SIG-M5 treated with dmso at 0.1 percent for 504 hours (cell line): ENCODE results near the gene C3orf22.

ENCODE experiments used
- DNase-seq: peaks from one replicate; lab custom pipeline; 2025; ENCODE audit not compliant: unreplicated experiment; lab: John Stamatoyannopoulos, UW

C3orf22 gene

DNA sequence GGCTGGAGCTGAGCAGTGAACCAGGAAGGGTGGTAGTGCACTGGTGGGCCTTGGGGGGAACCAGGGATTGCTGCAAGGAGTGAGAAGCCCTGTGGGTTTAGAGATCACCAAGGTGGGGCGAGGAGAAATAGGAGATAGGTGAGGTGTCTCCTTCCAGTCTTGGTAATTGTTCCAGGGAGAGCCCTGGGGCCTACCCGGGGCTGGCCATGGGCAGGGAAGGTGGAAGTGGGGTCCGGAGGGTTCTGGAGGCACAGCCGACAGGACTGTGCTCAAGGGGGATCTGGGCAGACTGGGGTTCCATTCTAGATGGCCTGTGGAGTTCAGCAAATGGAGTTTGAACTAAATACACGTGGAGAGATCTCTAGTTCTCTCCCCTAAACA, 30.3 kb downstream of the C3orf22 start:
- no peak for DNase-seq

DNA sequence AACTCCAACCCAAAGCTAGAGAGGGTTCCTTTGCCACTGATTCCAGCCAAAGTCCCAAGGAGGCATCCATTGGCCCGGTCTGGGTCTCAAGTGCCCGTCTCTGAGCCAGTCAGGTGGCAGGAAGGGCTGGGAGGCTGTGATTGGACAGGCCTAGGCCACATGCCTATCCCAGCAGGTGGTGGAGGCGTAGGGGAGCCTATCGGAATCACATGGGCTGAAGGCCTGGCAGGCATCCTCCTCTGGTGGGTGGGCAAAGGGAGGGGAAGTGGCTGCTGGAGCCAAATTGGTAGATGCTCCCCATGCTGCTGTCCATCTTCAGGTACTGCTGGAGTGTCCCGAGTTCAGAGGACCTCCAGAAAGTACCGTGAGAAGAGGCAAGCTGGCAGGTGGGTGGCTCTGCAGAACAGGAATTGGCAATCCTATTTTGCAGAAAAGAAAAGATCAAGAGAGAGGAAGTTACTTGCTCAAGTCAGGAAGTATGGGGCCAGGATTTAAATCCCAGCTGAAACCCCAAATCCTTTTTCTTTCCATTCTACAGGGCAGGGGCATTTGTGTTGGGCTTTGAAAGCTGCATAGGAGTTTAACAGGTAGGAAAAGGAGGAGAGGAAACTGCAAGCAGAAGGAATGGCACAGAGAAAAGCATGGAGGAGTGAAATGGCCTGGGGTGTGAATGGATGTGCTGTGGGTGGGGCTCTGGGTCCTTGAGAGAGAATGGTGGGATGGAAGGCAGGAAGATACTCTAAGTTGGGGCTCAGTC, 31.1 kb downstream of the C3orf22 start:
- DNase-seq: peak; percentile 38

DNA sequence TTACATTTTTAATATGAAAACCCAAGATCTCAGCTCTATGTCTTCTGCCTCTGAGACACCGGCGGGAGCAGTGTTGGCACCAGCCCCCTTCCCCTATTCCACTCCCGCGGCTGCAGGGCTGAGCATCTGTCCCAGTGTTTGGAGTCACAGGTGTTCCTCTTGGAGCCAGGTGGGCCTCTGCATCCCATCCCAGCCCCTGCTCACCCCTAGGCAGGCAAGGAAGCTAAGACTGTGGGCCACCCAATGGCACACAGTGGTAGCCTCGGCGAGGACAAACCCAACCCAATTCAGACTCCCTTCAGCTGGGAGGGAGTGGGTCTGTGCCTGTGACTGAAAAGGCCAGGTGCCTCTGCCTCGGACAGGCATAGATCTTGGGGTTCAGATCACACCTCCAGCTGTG, 31.7 kb downstream of the C3orf22 start:
- DNase-seq: no peak

DNA sequence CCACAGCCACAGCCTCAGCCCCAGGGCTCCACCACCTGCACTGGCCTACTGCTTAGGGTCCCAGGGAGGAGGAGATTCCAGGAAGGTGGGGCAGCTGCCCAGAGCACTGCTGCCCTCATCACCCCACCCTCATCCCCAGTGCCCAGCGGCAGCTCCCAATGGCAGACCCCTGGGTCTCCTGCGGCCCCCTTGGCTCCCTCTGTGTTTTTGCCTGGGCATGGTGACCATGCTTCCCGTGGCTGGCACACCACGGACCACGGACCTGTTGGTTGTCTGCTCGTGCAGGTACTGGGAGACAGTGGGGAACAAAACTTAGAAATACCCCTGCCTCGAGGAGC, 32.1 kb downstream of the C3orf22 start:
- DNase-seq: no peak

DNA sequence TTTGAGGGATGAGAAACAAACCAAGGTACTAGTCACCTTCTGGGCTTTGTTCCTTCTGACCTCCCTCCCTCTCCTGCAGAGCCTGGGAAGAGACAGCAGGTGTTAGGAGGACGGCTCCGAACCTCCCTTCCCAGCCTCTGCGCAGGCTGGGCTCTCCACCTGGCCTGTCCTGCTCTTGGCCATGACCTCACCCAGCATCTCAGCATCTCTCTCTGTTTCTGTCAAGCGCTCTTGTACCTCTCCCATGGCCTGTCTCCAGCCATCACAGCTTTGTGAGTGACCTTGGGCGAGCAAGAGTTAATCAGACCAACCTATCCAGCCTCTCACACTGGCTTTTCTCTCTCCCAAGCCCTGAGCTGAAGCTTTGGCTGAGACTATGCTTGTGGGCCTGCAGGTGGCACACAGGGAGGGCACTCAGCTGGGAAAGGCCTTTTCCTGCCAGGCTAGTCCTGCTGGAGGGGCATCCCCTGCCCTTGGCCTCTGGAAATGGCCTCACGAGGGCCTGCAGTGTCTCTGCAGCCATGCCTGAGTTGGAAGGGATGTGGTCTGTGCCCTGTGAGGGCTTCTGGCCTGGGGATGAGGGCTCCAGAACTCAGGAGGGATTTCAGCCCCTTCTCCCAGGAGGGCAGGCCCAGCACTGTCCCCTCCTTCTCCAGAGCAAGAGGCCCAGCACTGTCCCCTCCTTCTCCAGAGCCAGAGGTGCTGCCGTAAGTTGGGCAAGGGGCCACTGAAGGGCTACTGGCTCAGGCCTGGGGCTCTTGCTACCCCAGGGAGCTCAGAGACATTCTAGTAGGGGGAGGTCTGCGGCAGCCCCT, 32.7 kb downstream of the C3orf22 start:
- DNase-seq: no peak

DNA sequence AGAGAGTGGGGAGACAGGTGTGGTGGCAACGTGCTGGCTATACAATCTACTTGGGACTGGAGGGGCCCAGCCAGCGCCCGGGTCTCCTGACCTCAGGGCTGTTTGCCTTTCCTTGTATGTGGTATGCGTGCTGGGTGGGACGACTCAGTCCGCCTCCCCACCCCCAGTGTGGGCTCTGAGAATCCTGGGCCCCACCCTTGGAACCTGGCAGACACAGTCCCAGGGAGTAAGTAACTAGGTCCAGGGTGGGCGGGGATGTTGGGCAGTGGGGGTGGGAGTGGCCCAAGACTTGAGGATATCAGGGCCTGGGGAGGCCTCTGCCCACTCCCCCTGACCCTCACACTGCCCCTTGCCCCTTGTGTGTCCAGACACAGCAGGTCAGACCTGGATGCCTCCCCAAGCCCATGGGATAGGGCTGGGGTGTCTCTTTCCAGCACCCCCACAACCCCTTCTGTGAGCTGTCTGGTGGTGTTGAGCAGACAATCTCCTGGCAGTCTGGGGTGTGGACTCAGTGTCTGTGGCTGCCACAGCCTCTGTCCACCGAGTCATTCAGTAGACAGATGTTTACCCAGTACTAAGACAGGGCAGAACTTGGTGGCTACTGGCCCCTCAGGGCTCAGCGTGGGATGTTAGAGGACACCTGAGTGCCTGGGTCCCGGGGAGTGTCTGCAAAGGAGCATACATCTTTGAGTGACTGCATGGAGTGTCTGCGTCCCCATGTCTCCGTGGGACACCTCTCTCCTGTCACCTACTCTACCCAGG, 33.5 kb downstream of the C3orf22 start:
- no peak for DNase-seq

DNA sequence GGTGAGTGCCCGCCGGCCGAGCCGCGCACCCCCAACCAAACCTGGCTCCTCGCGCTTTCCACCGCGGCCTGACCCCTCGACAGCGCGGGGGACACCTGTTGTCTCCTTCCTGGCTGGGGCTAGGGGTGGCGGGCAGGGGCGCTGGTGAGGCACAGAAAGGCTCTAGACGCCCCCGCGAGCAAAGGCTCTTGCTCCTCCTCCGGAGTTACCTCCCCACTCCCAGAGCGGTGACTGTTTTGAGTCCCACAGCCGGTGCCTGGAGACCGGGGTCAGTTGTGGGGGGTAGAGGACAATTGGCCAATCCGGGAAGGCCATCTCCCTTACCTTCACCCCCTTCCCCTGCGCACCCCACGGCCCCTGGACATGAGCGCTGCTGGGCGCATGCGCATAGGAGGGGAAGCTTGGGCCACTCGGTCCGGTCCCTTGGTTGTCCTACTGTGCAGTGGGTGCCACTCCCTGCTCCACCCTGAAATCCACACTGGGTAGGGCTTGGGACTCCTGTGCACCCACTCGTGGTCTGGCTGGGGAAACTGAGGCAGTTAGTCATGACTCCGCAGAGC, 34.2 kb downstream of the C3orf22 start:
- DNase-seq: no peak

DNA sequence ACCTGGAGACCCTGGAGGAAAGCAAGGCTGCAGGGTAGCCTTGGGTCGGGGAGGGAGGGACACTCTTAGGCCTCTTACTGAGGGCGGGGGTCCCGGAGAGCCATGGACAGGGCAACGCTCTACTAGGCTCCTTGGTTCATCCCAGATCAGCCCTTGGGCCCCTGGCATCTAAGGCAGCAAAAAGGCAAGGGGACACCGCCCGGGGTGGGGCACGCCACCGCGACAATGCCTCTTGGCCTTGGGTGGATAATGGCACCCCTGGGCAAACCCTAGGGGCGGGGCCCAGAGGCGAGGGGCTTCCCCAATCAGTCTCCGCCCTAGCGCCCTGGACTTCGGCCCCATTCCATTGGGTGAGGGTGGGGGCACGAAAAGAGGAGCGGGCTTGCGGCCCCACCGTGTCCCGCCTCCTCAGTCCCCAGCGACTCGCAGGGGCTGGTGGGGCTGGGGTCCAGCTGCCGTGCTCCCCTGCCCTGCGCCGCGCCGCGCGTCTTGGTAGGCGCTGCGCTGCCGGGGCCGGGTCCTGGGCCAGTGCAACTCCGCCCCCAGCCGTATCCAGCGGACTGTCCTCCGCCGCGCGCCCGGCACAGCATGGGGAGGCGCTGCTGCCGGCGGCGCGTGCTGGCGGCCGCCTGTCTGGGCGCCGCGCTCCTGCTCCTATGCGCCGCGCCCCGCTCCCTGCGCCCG, 34.8 kb downstream of the C3orf22 start, which contains the start of gene CHST13:
Gene CHST13 (plus strand): TSS at position 411 of the 684 bp plus-strand sequence. CDS start 178 bp downstream, at position 589.
- peak; percentile 32 for DNase-seq

DNA sequence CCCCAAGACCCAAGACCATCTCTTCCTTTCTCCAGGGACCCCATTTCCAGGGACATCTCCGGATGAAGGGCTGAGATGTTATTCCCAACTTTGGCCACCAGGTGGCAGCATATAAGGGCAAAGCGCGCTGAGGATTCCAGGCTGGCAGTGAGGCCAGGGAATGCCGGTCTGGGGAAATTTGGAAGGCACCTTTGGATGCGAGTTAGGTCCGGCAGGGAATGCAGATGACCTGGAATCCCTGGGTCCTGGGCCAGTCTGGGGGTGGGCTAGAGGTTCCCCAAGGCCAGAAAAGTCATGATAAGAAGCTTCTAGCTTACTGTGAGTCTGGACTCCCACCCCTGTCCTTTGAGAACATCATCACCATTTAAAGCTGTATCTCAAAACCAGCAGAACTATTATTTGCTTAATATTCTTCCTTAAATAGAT, 36.4 kb downstream of the C3orf22 start:
- DNase-seq: peak; percentile 48

DNA sequence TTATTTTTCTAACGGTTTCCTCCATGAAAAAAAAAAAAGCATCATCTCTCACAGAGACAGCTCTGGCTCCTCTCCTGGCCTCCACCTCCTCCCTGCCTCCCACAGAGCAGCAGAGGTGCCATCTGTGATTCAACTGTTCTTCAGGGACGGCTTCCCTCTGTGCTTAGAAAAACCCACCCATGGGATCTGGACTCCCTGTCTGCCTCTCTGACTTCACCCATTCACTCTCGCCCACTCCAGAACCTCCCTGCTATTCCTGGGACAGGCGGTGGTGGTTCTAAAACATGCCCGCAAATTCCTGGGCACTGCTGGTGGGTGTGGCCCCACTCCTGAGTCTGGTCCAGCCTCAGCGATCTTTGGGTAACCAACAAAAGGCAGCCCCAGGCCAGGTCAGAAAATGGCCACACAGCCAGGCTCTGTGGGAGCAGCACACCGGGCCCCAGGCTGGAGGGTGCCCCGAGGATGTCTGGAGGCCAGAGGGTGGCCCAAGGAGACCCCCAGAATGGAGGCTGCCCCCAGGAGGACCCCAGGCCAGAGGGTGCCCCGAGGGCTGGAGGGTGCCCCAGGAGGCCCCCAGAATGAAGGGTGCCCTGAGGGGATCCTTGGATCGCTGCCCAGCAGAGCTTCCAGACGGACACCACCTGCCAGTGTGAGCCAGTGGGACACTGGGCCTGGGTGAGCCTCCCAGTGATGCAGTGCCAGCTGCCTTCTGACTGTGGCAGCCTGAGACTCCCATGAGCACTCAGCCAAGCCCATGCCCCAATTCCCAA, 37.4 kb downstream of the C3orf22 start:
- no peak for DNase-seq

DNA sequence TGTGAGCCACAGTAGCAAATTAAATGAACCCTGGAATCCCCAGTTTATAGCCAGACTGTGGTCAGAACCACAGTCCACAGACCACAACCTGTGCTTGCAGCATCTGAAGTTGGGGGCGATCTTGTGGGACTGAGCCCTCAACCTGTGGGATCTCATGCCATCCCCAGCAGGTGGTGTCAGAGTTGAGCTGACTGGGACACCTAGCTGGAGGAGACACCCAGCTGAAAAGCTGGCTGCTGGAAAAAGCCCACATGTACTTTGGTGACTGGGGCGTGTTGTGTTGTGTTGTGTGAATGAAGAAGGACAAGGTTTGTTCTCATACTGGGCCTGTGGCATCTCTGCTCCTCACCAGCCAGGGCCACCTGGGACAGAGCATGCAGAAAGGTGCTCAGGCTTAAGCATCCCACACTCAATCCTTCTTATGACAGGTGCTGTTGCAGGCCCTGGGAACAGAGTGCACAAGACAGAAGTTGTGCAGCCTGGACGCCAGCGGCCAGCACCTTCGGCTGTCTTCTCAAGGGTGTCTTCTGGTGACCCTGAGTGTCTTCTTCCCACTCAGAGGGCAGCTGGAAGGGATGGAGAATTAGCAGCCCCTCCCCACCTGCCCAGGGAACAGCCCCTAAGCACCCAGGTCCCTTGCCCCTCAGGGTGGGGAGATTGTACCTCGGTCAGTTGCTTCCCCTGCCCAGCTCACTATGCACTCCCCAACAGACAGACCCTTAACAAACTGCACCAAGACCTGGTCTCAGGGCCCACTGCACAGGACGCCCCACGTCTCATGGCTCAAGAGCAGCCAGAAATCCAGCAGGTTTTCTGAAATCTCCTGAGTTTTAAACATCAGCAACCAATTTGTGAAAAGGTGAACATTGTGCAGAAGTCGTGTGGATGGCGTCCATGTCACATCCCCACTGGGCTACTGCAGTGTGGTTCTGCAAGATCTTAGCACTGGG, 39.0 kb downstream of the C3orf22 start:
- DNase-seq: no peak

DNA sequence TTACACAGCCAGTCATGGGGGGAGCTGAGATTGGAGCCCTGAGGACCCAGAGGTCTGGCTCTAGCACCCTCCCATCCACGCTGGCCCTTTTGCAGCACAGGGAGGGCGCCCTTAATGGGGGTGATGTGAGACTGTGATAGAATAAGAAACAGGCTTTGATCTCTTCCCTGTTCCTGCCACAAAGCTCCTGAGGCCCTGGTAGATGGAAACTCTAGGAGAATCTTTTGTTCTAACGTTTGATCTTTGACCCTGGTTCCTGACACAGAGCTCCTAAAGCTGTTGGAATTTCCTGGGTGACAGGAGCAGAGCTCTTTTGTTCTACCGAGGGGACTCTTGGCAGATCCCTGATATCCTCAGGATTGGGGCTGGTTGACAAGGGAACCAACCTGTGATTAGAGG, 40.0 kb downstream of the C3orf22 start:
- DNase-seq: no peak

DNA sequence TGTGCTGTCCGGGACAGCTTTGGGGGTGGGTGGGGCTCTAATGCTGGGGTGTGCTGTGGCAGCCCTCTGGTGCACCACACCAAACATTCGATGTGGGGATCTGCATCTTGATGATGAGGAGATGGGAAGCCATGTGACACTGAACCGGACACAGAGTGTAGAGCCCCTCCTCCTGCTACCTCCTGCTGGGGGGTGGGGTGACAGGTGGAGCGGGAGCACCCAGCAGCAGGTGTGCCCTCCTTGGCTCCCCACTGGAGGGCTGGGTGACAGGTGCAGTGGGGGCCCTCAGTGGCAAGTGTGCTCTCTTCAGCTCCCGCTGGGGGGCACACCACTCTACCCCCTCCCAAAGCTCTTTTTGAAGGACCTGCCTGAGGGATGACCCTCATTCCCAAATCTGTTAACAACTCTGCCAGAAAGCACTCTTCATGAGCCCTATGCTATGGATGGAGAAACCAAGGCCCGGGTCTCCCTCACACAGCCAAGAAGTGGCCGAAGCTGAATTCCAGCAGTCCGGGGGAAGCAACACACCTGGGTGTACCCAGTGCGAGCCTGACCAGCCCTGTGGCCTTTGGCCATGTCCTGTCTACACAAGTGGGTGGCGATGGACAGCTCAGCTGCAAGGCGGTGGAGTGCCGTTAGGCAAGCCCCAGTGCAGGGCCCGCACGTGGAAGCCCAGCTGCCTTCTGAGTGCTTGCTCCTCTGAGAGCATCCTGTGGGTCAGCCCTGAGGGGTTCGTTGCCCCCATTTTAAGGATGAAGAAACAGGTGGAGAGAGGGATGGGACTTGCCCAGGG, 40.5 kb downstream of the C3orf22 start:
- DNase-seq: no peak

DNA sequence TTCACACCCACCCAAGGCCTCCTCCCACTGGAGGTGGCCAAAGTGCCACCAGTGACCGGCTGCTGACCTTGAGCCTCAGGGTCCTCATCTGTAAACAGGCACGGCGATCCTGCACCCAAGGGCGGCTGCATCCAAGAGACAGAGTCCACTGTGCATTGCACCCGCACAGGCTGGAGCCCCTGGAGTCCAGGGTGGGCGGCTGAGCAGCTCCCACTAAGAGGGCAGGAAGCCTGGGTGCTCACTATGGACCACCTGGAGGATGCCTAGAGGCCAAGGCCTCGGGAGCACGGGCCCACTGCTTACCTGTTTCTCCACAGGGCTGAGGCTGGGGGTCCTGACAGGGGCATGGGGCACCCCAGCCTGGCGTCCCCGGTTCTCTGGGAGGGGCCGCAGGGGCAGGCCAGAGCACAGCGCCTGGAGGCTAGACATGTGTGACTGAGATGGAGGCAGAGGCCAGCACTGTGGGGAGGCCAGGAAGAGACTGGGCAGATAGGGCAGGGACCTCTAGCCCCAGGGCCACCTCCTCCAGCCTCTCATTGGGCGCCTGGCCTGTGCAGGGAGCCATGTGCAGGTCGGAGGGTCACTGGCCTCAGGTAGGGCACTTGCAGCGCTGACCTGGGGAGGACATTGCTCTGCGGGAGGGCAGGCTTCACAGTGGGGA, 41.3 kb downstream of the C3orf22 start, which contains the start of gene UROC1:
Gene UROC1 (minus strand): TSS at position 483 of the 661 bp plus-strand sequence. CDS start 54 bp downstream, at position 429.
- DNase-seq: no peak

DNA sequence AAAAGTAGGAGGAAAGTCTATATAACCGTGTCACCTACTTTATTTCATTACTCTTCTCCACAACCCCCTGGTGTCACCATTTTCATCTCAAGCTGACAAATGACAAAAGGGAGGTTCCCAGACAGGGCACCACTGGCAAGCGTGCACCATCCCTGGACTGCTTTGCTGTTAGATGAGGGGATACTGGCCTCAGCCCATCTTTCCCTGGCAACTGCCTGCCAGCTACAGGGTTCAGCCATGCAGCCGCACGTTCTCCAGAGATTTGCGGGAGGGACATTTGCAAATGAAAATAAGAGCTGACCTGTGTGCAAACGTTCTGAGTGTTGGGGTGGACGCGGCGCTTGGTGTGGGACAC, 41.8 kb downstream of the C3orf22 start:
- DNase-seq: no peak

DNA sequence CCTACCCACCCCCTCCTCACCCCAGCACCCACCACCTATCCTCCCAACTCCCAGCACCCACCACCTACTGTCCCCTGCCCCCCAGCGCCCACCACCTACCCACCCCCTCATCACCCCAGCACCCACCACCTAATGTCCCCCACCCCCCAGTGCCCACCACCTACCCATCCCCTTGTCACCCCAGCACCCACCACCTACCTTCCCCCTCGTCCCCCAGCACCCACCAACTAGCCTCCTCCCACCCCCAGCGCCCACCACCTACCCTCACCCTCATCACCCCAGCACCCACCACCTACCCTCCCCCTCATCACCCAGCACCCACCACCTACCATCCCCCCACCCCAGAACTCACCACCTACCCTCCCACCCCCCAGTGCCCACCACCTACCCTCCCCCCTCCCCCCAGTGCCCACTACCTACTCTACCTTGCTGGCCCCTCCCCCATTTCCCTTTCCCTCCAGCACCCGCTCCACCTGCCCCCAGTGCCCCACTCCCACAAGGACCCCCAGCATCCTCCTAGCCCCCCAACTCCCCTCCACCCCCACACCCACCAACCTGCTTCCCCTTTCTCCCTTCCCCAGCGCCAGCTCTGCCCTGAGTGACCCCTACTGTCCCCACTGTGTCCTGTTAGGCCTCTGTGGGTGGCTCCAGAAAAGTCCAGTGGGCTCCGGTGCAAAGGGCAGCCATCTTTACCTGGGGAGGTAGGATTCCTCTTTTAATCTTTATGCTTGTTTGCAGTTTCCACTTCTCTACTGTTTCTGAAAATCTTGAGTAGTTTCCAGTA, 42.4 kb downstream of the C3orf22 start:
- DNase-seq: no peak
